Fibroblast of pulmonary artery (primary cell): ENCODE measurements around the gene MAPRE3.

Source experiments
- DNase-seq: peaks from one replicate; pipeline ENCODE4 v3.0.0-alpha.2; 2010; ENCODE audit warnings: low read depth
- H3K4me3 ChIP-seq: replicated peaks from 2 replicates; pipeline ENCODE4 v1.5.1; 2011; ENCODE audit warnings: low read depth, mild to moderate bottlenecking, control low read depth, low read length, moderate library complexity
- TF ChIP-seq, protein P1 (sequence below): IDR thresholded peaks from 2 replicates; pipeline ENCODE4 v1.5.1; 2011; ENCODE audit warnings: mild to moderate bottlenecking, control low read depth, low read length, inconsistent platforms; ENCODE audit errors: missing control alignments

Gene MAPRE3

GRCh38 chr2:27038012-27038411 is 67.6 kb downstream of the MAPRE3 start:
- no peak for DNase-seq
- TF ChIP-seq, protein P1, sequence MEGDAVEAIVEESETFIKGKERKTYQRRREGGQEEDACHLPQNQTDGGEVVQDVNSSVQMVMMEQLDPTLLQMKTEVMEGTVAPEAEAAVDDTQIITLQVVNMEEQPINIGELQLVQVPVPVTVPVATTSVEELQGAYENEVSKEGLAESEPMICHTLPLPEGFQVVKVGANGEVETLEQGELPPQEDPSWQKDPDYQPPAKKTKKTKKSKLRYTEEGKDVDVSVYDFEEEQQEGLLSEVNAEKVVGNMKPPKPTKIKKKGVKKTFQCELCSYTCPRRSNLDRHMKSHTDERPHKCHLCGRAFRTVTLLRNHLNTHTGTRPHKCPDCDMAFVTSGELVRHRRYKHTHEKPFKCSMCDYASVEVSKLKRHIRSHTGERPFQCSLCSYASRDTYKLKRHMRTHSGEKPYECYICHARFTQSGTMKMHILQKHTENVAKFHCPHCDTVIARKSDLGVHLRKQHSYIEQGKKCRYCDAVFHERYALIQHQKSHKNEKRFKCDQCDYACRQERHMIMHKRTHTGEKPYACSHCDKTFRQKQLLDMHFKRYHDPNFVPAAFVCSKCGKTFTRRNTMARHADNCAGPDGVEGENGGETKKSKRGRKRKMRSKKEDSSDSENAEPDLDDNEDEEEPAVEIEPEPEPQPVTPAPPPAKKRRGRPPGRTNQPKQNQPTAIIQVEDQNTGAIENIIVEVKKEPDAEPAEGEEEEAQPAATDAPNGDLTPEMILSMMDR: no peak
- H3K4me3 ChIP-seq: no peak overlapping the region

GRCh38 chr2:27038631-27039339 is 68.3 kb downstream of the MAPRE3 start:
- H3K4me3 ChIP-seq: no peak overlapping the region
- TF ChIP-seq, protein P1: no peak
- DNase-seq: no peak

DNA sequence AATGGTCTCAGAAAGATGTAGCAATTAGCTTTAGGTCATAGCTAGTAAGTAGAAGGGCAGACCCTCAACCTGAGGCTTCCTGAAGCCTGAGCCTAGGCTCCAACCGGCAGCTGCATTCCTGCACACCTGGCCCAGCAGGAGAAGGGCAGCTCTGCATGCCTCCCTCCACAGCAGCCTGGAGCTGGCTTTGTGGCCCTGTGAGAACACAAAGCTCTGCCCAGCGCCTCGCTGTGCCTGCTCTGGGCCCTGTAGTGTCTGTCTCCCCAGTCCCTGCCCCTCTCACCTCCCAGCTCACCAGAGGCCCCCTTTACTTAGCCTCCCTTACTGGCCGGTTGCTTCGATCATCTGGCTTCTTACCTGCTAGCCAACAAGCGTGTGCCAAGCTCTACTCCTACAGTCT is 69.0 kb downstream of the MAPRE3 start:
- no peak for DNase-seq
- TF ChIP-seq, protein P1: no peak
- no peak overlapping the region for H3K4me3 ChIP-seq

GRCh38 chr2:27039871-27040270 is 69.4 kb downstream of the MAPRE3 start:
- no peak overlapping the region for H3K4me3 ChIP-seq
- DNase-seq: no peak
- TF ChIP-seq, protein P1: no peak

- no peak for DNase-seq
- no peak overlapping the region for H3K4me3 ChIP-seq
- TF ChIP-seq, protein P1: no peak
Measured at GRCh38 chr2:27040282-27040681, 69.8 kb downstream of the MAPRE3 start.

DNA sequence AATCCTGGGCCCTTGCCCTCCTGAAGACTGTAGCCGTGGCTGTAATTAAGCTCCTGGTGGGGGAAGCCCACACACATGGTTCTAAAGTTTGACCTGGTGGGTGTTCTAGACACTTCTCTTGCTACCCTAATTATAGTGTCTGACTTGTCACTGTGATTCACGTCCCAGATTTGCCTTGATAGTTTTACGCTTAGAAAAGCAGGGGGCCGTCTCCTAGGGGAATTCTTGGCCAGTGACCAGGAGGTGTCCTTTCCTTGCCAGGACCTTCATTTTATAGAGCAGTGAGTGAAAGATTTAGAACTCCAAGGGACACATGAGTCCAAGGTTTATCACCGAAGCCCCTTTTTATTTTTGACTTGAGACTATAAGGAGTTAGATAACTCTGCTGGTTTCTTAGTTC is 71.3 kb downstream of the MAPRE3 start:
- no peak for DNase-seq
- no peak overlapping the region for H3K4me3 ChIP-seq
- TF ChIP-seq, protein P1: no peak

DNA sequence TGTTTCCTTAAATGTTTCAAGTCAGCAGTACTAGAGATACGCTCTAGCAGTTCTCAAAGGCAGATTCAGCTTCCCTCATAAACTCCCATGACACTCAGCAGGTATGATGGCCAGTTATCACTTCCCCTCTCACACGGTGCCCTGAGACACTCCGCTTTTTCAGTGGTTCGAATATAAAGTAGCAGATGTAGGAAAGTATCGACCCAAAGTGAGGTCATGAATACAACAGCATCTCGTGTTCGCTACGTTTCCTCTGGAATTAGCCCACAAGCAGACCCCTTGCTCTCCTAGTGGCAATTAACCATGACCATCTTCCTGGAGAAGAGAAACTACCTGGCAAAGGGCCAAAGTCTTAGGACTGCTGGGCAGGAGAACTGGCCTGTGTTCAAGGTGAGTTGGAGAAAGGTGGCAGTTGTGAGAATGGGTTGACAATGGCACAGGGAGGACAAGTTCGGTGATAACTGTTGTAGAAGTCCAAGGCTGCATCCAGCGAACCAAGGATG is 71.8 kb downstream of the MAPRE3 start:
- TF ChIP-seq, protein P1: no peak
- no peak overlapping the region for H3K4me3 ChIP-seq
- DNase-seq: no peak
